Astrocyte (in vitro differentiated cells and primary cell): ENCODE results near the gene SCGB3A1. TPM values are rescaled to one million over a fixed set of nuclear protein-coding genes. Genes with fewer than 3 reads are reported as not detected.

Experiments used
- DNase-seq: peaks from one replicate; pipeline ENCODE4 v3.0.0-alpha.2; 2010; ENCODE audit warnings: low read depth
- FAIRE-seq: peaks from 2 replicates; lab custom pipeline; 2011; peaks lifted over from hg19 to GRCh38; lab: Jason Lieb, UNC
- H2AFZ ChIP-seq: 2 replicates; pipeline ENCODE4 v1.6.0; 2012; ENCODE audit warnings: low read depth, low read length, inconsistent platforms
- H3K27ac ChIP-seq: 2 replicates; pipeline ENCODE4 v1.5.1; 2011; ENCODE audit warnings: low read depth, low read length, inconsistent platforms
- H3K27me3 ChIP-seq: 2 replicates; pipeline ENCODE4 v1.6.0; 2011; ENCODE audit warnings: low read length, inconsistent platforms; ENCODE audit not compliant: insufficient read depth
- H3K36me3 ChIP-seq: 2 replicates; pipeline ENCODE4 v1.5.1; 2011; ENCODE audit warnings: low read length, inconsistent platforms; ENCODE audit not compliant: insufficient read depth
- H3K4me1 ChIP-seq: 2 replicates; pipeline ENCODE4 v1.5.1; 2011; ENCODE audit warnings: low read length, inconsistent platforms; ENCODE audit not compliant: insufficient read depth
- H3K4me2 ChIP-seq: 2 replicates; pipeline ENCODE4 v1.6.0; 2012; ENCODE audit warnings: low read length, inconsistent platforms
- H3K4me3 ChIP-seq: 2 replicates; pipeline ENCODE4 v1.5.1; 2011; ENCODE audit warnings: low read depth, mild to moderate bottlenecking, low read length, inconsistent platforms; ENCODE audit not compliant: insufficient read depth
- H3K79me2 ChIP-seq: 2 replicates; pipeline ENCODE4 v1.6.0; 2012; ENCODE audit warnings: mild to moderate bottlenecking, low read length, inconsistent platforms; ENCODE audit not compliant: insufficient read depth
- H3K9ac ChIP-seq: 2 replicates; pipeline ENCODE4 v1.6.0; 2012; ENCODE audit warnings: mild to moderate bottlenecking, low read length, inconsistent platforms
- H3K9me3 ChIP-seq: 2 replicates; pipeline ENCODE4 v1.5.1; 2012; ENCODE audit warnings: low read depth, mild to moderate bottlenecking, low read length, inconsistent platforms; ENCODE audit not compliant: insufficient read depth
- H4K20me1 ChIP-seq: 2 replicates; pipeline ENCODE4 v1.6.0; 2012; ENCODE audit warnings: low read length, inconsistent platforms; ENCODE audit not compliant: insufficient read depth
- H3K27ac Mint-ChIP-seq: one replicate; pipeline ENCODE4 v1.8.0; 2021; ENCODE audit warnings: mild to moderate bottlenecking, mixed read lengths; ENCODE audit not compliant: unreplicated experiment
- H3K27me3 Mint-ChIP-seq: one replicate; pipeline ENCODE4 v1.8.0; 2021; ENCODE audit warnings: low read depth, mixed read lengths; ENCODE audit not compliant: unreplicated experiment
- H3K36me3 Mint-ChIP-seq: one replicate; pipeline ENCODE4 v1.8.0; 2021; ENCODE audit warnings: low read depth, mixed read lengths; ENCODE audit not compliant: unreplicated experiment
- H3K4me1 Mint-ChIP-seq: one replicate; pipeline ENCODE4 v1.8.0; 2021; ENCODE audit warnings: low read depth, mixed read lengths; ENCODE audit not compliant: unreplicated experiment
- H3K4me3 Mint-ChIP-seq: one replicate; pipeline ENCODE4 v1.8.0; 2021; ENCODE audit warnings: mild to moderate bottlenecking, moderate library complexity, mixed read lengths; ENCODE audit not compliant: unreplicated experiment
- H3K9me3 Mint-ChIP-seq: one replicate; pipeline ENCODE4 v1.8.0; 2021; ENCODE audit warnings: mild to moderate bottlenecking, mixed read lengths; ENCODE audit not compliant: unreplicated experiment
- EZH2 ChIP-seq: IDR thresholded peaks from 2 replicates; pipeline ENCODE4 v1.6.1; 2012; ENCODE audit warnings: mild to moderate bottlenecking, low read length, inconsistent platforms; ENCODE audit not compliant: insufficient read depth
- total RNA-seq: library from RNA; stranded (reverse); gene quantifications from 2 replicates; pipeline ENCODE4 v1.2.1, GENCODE V29; 2021
- TF ChIP-seq, protein P1 (sequence below): IDR thresholded peaks from 2 replicates; pipeline ENCODE4 v1.5.1; 2011; ENCODE audit warnings: low read depth, mild to moderate bottlenecking, inconsistent platforms, low read length, moderate library complexity; ENCODE audit not compliant: insufficient read depth

Gene SCGB3A1
- total RNA-seq, 1 donor from 2014 or later, result not detected

DNA sequence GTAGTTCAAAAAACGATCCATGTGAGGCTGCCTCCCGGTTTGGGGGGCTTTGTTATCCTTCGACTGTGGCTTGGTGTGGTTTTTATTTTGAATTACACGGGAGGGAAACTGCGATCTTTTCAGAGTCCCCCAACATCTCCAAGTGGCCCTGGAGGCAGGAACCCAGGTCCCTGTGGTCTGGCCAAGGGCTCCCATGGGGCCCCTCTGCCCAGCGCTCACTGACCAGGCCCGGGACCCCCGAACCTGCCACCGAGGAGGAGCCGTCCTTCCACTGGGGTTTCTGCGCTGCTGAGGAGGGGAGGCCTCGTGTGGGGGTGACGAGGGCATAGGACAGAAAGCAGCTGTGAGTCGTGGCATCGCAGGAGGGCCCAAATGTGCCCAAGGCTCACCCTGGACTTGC lies 18.1 kb upstream of the SCGB3A1 start:
- H3K4me1 ChIP-seq, result no peaks in the 10 kb centered on the region
- Mint-ChIP-seq H3K36me3 (peaks cover 1% of the 10 kb centered on the region), H3K4me3 (no peak overlapping the region), H3K9me3 (no peaks in the 10 kb centered on the region), H3K27ac (no peak overlapping the region), H3K27me3 (peaks cover 27% of the 10 kb centered on the region), H3K4me1 (peaks cover 5% of the 10 kb centered on the region)
- no peaks in the 10 kb centered on the region for H3K36me3 ChIP-seq
- H3K27ac ChIP-seq, result no peak overlapping the region
- no peaks in the 10 kb centered on the region for H3K79me2 ChIP-seq
- no peak for TF ChIP-seq EZH2
- TF ChIP-seq, protein P1, sequence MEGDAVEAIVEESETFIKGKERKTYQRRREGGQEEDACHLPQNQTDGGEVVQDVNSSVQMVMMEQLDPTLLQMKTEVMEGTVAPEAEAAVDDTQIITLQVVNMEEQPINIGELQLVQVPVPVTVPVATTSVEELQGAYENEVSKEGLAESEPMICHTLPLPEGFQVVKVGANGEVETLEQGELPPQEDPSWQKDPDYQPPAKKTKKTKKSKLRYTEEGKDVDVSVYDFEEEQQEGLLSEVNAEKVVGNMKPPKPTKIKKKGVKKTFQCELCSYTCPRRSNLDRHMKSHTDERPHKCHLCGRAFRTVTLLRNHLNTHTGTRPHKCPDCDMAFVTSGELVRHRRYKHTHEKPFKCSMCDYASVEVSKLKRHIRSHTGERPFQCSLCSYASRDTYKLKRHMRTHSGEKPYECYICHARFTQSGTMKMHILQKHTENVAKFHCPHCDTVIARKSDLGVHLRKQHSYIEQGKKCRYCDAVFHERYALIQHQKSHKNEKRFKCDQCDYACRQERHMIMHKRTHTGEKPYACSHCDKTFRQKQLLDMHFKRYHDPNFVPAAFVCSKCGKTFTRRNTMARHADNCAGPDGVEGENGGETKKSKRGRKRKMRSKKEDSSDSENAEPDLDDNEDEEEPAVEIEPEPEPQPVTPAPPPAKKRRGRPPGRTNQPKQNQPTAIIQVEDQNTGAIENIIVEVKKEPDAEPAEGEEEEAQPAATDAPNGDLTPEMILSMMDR, result no peak
- H3K27me3 ChIP-seq, result no peaks in the 10 kb centered on the region
- no peaks in the 10 kb centered on the region for H3K9me3 ChIP-seq
- no peak for FAIRE-seq
- no peak overlapping the region for H2AFZ ChIP-seq
- no peak overlapping the region for H3K4me3 ChIP-seq
- no peak overlapping the region for H3K4me2 ChIP-seq
- no peaks in the 10 kb centered on the region for H4K20me1 ChIP-seq
- no peak for DNase-seq
- no peak overlapping the region for H3K9ac ChIP-seq

DNA sequence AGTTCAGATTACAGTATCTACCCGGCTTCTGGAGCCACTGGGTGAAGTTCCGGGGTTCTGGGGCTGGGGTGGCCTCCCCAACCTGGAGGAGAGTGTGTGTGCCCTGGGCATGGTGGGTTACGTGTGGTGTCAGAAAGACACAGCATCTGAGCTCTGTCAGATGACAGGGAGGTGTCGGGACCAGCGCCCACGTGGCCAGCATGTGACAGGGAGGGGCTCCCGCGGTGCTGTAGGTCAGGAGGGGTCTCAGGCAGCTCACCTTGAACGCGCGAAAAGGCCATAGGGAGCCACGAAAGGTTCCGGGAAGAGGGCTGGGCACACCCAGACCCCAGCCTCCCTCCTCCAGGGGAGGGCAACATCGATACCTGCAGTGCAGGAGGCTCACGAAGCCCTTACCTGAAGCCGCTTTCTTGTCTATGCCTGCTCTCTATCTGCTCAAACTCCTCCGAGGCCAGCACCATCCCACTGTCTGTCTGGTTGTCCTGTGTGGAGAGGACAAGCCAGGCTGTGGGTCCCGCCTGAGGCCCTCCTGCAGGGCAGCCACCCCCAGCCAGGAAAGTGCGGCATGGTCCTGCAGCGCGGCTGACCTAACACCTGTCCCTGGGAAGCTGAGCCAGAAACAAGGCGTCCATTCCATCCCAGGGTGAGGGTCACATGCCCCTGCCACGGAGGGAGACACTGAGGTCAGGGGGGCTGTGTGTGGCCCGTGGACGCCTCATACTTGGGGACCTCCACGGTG lies 17.4 kb upstream of the SCGB3A1 start:
- Mint-ChIP-seq H3K36me3 (peaks cover 1% of the 10 kb centered on the region), H3K9me3 (no peaks in the 10 kb centered on the region), H3K27me3 (peaks cover 27% of the 10 kb centered on the region), H3K27ac (no peak overlapping the region), H3K4me3 (no peak overlapping the region), H3K4me1 (peaks cover 5% of the 10 kb centered on the region)
- FAIRE-seq (no peak), DNase-seq (no peak)
- H3K9me3 ChIP-seq, result no peaks in the 10 kb centered on the region
- H4K20me1 ChIP-seq, result no peaks in the 10 kb centered on the region
- no peaks in the 10 kb centered on the region for H3K27me3 ChIP-seq
- no peaks in the 10 kb centered on the region for H3K79me2 ChIP-seq
- TF ChIP-seq, protein P1, result no peak
- no peak for TF ChIP-seq EZH2
- H3K9ac ChIP-seq, result no peak overlapping the region
- no peaks in the 10 kb centered on the region for H3K36me3 ChIP-seq
- H3K4me2 ChIP-seq, result no peak overlapping the region
- H3K4me1 ChIP-seq, result no peaks in the 10 kb centered on the region
- no peak overlapping the region for H3K27ac ChIP-seq
- H2AFZ ChIP-seq, result no peak overlapping the region
- H3K4me3 ChIP-seq, result no peak overlapping the region
